ENCODE data around the gene RAD51B.

DNA sequence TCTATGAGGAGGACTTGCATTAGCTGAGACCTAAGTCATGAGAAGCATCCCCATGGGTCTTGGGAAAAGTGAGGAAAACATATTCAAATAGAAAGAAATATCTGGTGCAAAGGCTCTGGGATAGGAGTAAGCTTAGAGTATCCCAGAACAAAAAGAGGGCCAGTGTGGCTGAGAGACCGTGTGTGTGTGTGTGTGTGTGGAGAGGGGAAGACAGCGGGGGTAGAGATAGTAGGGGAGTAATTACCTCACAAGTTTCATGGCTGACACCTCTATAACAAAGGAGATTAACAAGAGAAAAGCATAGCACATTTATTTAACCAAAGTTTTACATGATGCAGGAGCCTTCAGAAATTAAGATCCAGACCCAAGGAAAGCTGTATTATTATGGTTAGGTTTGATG lies 440.5 kb downstream of the RAD51B start:
- TF ChIP-seq, protein P1, sequence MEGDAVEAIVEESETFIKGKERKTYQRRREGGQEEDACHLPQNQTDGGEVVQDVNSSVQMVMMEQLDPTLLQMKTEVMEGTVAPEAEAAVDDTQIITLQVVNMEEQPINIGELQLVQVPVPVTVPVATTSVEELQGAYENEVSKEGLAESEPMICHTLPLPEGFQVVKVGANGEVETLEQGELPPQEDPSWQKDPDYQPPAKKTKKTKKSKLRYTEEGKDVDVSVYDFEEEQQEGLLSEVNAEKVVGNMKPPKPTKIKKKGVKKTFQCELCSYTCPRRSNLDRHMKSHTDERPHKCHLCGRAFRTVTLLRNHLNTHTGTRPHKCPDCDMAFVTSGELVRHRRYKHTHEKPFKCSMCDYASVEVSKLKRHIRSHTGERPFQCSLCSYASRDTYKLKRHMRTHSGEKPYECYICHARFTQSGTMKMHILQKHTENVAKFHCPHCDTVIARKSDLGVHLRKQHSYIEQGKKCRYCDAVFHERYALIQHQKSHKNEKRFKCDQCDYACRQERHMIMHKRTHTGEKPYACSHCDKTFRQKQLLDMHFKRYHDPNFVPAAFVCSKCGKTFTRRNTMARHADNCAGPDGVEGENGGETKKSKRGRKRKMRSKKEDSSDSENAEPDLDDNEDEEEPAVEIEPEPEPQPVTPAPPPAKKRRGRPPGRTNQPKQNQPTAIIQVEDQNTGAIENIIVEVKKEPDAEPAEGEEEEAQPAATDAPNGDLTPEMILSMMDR (IDR thresholded peaks at IDR 0.05) = no peak
- no peak for TF ChIP-seq EP300 (IDR thresholded peaks at IDR 0.05)

Measured in tibial nerve (tissue), 4 donors.